NOMO-1 (cell line): ENCODE measurements around the gene MAX.

Experiments used
- DNase-seq, 2 experiments: peaks; one replicate each; lab custom pipeline; 2025; ENCODE audit not compliant: unreplicated experiment in 2 of 2; lab: John Stamatoyannopoulos, UW

The MAX gene

GRCh38 chr14:65074449-65075150 is 27.7 kb downstream of the MAX start:
- peak; percentile 48 to 66 for DNase-seq

DNA sequence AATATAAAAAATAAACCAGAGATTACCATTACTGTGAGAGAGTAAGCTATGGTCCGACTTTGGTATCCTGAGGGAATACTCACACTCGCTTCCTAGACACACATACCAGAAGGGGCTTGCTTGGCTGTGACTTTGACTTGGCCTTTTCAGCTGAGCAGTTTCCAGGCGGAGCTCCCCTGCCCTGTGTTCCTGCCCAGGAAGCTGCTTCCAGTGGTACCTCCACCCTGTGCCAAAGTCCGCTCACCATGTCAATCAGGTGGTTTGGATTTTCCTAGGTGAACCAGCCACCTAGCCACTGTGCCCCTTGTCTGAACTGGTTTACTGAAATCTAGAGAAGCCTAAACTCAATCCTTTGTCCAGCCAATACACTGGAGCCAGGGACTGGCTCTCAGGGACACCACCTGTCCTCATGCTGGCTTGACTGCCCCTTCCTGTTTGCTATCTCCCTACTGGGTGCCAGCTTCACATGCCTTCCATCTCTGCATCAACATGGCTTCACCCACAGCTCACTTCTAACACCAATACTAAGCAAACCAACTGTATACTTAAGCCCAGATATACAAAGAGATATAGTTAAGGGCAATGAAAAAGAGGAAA is 28.6 kb downstream of the MAX start:
- DNase-seq = no peak

DNA sequence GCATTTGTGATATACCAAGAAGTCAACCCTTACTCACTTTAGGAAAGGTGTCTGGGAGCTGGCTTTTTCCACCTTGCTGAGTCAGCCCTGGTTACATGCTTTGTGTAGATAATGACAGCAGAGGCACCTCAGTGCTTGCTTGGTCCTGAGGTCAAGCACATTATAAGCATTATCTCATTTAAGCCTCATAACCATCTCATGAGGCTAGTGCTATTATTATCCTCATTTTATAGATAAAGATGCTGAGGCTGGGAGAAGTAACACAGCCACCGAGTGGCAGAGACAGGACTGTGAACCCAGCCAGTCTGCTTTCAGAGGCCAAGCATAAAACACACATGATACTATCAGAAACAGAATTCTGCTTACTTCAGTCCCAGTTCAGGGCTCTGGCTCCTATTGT is 29.4 kb downstream of the MAX start:
- DNase-seq = no peak

DNA sequence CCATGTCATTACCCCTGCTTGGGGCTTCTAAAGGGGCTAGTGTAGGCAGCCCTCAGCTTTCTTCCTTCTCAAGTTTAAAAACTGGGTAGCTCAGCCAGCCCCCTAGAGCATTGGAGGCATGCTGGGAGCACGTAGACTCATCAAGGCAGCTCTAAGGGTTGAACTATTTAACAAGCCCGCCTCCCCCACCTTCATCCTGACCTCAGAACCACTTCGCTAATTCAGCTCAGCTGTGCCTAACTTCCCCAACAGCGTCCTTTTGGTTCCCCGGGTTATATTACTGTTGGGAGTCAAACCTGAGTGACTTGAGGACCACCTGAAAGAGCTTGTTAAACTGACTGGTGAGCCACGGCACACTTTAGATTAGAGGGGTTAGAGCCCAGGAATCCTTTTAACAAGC is 30.1 kb downstream of the MAX start:
- no peak for DNase-seq

DNA sequence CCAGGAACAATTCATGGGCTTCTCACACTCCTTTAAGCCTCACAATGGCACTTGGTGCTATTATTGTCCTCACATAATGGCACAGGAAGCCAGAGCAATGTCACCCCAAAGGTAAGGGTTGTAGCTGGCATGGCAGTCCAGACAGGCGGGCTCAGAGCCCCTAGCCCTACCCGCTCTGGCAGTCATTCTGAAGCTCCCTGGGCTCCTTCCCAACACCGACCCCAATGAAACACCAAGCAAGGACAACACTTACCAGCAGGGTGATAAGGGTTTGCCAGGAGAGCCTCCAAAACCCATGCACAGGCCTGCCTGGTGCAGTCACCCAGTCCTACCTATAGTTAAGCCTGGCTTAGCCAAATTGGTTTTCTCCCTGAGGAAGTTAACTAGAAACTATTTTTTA is 30.8 kb downstream of the MAX start:
- no peak for DNase-seq

GRCh38 chr14:65070471-65070976 is 31.8 kb downstream of the MAX start:
- DNase-seq = no peak

DNA sequence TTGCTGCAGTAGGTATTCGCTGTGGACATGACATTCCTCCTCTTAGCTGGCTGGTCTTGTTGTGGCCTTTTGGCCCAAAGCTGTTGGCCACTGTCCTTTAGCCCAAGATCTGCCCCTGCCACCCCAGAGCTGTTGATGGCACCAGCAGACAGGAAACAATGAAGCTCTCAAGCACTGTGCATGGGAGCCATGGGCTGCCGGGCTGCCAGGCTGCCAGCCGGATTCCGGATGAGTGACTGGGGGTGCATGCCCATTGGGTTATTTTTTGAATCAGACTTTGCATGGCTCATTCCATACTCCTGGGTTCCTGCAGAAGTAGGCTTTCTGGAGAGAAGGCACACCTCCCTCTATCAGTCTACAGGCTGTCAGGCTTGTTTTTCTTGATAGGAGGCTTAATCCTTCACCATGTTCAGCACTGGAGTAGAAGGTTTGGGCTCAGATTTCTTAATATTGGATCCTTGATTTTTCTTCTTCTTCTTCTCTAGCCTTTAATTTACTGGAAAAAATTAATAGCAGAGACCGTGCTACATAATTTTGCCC is 32.4 kb downstream of the MAX start:
- DNase-seq = no peak

GRCh38 chr14:65065719-65066118 is 36.6 kb downstream of the MAX start:
- no peak for DNase-seq

- DNase-seq = no peak
Observed at GRCh38 chr14:65062096-65063075, 39.9 kb downstream of the MAX start.

DNA sequence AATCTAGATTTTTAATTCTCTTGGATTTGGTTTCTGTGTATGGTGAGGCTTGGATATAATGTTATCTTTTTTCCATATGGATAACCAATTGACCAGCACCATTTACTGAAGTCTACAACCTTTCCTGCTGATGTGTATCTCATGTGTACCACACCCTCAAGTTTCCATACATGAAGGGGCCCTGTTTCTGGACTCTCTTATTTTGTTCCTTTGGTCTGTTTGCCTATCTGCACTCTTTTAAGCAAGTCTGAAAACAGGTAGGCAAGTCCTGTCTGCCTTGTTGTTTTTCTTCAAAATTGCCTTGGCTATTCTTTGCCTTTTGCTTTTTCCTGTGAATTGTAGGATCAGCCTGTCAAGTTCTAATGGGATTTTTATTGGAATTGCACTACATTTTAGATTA is 44.6 kb downstream of the MAX start:
- no peak for DNase-seq

DNA sequence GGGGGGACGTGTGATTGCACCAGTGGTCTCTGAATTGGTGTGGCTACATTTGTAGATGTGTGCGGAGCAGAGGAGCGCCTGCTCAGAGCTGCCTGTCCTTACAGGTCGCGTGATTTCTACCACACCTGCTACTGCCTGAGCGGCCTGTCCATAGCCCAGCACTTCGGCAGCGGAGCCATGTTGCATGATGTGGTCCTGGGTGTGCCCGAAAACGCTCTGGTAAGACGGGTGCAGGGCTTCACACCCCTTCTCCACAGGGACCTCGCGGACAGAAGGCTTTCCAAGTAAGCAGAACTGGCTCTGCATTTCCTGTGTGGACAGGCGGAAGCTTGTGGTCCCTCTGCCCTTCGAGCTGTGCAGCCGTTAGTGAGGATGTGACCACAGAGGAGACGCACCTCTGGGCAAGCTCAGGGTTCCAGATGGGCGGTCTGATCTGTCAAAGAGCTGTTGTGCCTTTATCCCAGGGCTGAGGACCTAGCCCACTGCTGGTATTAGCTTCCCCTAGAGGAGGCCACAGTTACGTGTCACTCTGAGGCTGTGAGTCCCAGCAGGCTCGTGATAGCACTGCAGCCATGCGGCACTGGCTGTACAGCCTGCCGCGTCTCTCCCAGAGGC is 47.7 kb downstream of the MAX start:
- peak; percentile 71 to 73 for DNase-seq

GRCh38 chr14:65053466-65053865 is 48.9 kb downstream of the MAX start:
- no peak for DNase-seq

GRCh38 chr14:65052832-65053231 is 49.5 kb downstream of the MAX start:
- DNase-seq = no peak

- no peak for DNase-seq
Observed at GRCh38 chr14:65045709-65046108, 56.6 kb downstream of the MAX start.

DNA sequence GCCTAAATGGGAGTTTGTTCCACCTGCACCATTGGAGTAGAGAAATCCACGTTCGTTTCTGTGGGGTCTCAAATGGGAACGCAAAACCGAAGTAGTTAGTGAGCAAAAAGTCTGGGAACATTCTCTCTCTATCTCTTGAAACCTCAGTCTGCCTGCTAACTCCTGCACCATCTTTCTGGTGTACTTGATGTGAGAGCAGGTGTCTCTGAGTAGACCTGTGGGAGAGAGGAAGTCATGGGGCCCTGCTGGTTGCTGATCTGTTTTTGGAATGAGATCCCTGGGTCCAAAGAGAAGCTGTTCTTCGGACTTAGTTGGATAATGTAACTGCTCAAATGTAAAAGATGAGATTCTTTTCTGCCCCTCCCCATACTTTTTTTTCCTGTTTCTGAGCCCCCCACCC is 57.3 kb downstream of the MAX start:
- no peak for DNase-seq

DNA sequence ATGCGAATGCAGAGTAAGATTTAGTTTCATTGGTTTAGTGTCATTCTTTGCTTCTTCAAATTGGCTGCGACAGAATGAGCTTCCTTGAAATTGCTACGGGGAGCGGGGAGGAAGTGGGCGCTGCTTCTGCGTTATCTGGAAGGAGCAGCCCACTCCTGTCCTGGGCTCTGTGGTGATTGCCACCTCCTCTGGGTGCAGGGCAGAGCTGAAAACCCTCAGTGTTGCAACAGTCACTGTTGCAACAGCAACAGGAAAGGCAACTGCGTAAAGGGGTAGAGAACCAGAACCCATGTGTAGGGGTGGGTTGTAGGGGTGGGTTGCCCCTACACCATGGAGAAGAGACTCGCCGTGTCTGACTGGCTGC is 57.7 kb downstream of the MAX start:
- peak; percentile 92 to 93 for DNase-seq

- no peak for DNase-seq
Observed at GRCh38 chr14:65043893-65044595, 58.3 kb downstream of the MAX start.

DNA sequence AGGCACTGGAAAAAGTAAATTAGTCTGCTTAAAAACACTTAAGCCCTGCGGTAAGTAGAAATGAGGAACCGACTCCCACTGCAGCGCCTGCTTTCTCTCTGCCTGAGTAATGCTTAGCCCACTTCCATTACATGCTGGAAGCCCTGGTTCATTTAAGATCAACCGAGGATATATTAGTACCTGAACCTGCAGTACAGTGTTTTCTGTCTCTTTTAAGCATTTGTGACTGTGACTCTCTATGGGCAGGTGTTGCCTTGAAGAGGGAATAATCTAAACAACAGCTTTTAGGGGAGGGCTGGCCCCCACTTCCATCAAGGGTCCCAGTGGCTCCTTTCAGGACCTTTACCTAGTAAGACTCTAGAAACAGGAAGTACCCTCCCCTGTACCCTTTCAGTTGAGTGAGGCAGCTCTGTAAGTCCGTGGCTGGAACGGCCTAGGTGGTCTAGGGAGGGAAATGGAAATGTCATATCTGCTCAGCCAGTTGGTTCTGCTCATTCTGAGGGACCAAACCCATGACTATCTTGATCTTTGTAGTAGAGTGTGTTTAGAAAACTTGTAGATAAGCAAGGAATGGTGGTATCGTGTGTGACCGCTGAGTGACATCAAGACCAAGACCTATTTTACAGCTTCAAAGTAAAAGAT is 59.5 kb downstream of the MAX start:
- peak; percentile 88 to 90 for DNase-seq

DNA sequence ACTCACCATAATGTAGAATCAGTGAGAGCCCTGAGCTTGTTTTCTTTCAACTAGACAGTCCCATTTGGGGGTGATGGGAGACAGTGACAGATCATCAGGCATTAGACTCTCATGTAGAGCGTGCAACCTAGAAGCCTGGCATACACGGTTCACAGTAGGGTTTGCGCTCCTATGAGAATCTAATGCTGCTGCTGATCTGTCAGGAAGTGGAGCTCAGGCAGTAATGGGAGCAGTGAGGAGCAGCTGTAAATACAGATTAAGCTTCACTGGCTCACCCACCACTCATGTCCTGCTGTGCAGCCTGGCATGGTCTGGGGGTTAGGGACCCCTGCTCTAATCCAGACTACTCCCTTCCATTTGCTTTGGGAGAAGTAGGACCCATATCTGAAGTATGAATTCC is 60.0 kb downstream of the MAX start:
- DNase-seq = no peak
